CD4-positive, alpha-beta T cell treated with Interleukin-15 for 1 hour (primary cell): ENCODE results near the gene GRIN1.

Experiments used
- DNase-seq: peaks from one replicate; pipeline ENCODE4 v3.0.0-alpha.2; 2020

The GRIN1 gene

GRCh38 chr9:137148661-137149060, 9.7 kb downstream of the GRIN1 start:
- DNase-seq: no peak

DNA sequence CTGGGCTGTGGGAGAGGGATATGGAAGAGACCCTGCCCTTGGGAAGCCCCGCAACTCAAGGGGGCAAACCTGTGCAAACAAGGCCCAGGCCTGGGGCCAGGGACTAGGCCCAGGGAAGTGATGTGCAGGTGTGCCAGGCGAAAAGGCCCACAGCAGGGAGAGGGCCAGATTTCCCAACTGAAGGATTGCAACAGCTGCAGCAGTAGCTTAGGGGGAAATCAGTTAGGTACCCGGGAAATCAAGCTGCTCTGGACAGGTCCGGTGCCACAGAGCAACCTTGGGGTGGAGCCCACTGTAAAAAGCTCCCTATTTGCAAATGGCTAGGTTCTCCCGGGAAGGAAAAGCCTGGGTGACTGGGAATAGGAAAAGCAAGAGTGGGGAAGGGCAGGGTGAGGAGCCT, 10.4 kb downstream of the GRIN1 start:
- DNase-seq: no peak

- no peak for DNase-seq
These were observed 11.1 kb downstream of the GRIN1 start for GRCh38 chr9:137149942-137150616.

- peak; percentile 49 for DNase-seq
These were observed 11.9 kb downstream of the GRIN1 start for GRCh38 chr9:137150617-137151457.

GRCh38 chr9:137152844-137153405, 14.0 kb downstream of the GRIN1 start:
- no peak for DNase-seq

GRCh38 chr9:137156567-137157375, 17.8 kb downstream of the GRIN1 start:
- DNase-seq: peak; percentile 47

DNA sequence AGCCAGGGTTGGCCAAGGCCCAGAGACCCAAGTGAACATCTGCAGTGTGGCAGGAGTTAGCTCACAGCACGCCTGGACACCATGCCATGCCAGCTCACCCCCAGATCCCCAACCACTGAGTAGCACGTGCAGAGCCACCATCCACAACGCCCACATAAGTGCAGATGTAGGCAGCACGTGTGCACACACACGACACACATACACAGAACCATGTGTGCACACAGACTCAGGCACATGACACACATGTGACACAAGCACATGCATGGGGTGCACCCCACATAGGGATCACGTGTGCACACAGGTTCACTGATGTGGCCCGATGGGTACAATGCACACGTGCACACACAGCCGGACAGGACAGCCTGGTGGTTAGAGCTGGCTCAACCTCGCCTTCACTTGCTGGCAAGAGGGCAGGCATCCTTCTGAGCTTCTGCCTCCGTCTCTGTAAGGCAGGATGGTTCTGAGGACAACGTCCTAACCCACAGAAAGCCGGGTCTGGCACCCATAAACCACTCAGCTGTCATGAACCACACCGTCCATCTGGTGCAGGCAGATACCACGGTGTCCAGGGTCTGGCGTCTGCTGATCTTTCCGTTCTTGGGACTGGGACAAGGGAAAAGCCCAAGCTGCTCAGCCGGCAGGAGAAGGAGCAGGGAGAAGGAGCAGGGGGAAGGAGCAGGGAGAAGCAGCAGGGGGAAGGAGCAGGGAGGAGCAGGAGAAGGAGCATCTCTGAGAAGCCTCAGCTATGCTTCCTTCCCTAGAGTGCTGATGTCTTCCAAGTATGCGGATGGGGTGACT, 18.9 kb downstream of the GRIN1 start:
- no peak for DNase-seq

- DNase-seq: no peak
These were observed 19.7 kb downstream of the GRIN1 start for GRCh38 chr9:137158625-137159024.

GRCh38 chr9:137159105-137160053, 20.4 kb downstream of the GRIN1 start:
- DNase-seq: no peak

DNA sequence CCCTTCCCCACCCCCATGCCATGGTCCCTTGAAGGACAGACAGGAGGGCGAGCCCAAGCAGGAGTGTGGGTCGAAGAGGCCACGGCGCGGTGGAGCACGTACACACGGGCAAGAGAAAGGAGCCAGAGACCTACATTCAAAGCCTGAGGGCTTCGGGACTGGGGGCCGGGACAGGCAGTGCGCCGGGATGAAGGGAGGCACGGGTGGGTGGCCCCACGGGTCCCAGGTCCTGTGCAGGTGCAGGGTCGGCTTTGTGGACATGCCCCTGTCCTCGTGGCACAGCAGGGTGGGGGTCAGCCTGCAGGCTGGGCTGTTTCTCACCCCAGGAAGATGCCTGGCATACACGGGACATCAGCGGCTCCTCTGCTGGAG, 21.1 kb downstream of the GRIN1 start:
- DNase-seq: no peak

DNA sequence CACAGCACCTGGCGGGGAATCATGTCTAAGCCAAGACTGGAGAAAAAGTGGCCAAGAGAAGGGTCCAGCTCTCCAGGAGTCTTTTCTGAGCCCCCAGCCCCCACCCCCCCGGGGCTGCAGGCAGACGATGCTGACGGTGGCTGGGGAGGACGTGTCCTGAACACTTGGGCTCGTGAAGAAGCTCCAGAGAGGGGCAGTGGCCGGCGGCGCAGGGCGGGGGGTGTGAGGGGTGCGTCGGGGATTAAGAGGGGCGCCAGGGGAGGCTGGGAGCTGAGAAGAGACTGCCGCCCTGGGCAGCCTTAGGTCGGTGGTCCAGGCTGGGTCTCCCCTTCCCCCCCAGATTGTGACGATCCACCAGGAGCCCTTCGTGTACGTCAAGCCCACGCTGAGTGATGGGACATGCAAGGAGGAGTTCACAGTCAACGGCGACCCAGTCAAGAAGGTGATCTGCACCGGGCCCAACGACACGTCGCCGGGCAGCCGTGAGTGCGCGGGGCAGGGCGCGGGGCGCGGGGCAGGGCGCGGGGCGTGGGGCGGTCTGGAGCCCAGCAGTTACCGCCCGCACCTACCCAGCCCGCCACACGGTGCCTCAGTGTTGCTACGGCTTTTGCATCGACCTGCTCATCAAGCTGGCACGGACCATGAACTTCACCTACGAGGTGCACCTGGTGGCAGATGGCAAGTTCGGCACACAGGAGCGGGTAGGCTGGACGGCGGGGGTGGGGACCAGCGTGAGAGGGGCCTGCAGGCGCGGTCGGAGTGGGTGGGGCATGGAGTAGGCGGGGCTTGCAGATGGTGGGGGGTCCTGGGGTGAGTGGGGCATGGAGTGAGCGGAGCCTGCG, 22.0 kb downstream of the GRIN1 start:
- no peak for DNase-seq

DNA sequence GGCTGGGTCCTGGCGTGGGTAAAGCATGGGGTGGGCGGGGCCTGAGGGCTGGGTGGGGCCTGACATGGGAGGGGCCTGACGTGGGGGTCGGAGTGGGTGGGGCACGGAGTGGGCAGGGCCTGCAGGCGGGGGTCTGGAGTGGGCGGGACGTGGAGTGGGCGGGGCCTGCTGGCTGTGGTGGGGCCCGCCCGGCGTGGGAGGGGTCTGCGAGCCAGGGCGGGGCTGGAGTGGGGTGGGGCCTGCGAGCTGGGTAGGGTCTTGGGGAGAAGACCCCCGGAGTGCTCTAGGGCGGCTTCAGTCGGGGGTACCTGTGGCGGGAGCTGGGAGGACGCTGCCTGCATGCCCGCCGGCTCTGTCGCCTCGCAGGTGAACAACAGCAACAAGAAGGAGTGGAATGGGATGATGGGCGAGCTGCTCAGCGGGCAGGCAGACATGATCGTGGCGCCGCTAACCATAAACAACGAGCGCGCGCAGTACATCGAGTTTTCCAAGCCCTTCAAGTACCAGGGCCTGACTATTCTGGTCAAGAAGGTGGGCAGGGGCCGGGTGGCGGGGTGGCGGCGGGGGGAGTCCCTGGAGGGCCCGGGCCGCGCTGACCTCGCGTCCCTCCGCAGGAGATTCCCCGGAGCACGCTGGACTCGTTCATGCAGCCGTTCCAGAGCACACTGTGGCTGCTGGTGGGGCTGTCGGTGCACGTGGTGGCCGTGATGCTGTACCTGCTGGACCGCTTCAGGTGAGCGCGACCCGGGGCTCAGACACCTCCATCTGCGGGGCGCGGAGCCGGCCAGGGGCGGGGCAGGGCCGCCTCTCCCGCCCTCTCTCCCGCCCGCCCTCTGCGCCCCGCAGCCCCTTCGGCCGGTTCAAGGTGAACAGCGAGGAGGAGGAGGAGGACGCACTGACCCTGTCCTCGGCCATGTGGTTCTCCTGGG, 22.9 kb downstream of the GRIN1 start:
- DNase-seq: no peak

DNA sequence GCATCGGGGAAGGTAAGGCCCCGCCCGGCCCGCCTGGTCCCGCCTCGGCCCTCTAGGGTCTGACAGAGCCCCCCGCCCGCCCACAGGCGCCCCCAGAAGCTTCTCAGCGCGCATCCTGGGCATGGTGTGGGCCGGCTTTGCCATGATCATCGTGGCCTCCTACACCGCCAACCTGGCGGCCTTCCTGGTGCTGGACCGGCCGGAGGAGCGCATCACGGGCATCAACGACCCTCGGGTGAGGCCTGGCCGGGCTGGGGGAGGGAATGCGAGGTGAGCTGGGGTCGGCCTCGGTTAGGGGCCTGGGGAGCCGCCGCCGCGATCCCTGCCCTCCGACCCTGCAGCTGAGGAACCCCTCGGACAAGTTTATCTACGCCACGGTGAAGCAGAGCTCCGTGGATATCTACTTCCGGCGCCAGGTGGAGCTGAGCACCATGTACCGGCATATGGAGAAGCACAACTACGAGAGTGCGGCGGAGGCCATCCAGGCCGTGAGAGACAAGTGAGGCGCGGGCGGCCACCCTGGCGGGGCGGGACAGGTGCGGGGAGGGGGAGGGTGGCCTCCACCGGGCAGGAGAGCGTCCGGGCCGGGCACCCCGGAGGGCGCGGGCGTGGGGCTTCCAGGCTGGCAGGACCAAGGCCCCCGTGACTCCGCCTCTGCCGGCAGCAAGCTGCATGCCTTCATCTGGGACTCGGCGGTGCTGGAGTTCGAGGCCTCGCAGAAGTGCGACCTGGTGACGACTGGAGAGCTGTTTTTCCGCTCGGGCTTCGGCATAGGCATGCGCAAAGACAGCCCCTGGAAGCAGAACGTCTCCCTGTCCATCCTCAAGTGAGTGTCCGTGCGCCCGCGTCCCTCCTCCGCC, 23.8 kb downstream of the GRIN1 start:
- DNase-seq: no peak

GRCh38 chr9:137163365-137163715, 24.4 kb downstream of the GRIN1 start:
- no peak for DNase-seq

DNA sequence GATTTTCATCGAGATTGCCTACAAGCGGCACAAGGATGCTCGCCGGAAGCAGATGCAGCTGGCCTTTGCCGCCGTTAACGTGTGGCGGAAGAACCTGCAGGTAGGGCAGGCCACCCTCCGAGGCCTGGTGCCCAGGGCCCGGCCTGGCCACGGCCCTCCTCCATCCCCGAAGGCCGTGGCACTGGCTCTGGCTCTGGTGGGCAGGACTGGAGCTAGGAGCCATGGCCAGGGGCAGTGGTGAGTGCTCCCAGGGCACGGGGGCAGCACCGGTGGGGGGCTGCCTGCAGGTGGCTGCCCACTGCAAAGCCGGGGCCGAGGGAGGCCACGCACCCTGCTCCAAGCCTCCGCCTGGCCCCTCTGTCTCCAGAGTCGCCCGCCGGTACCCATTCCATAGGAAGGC, 24.9 kb downstream of the GRIN1 start:
- no peak for DNase-seq

DNA sequence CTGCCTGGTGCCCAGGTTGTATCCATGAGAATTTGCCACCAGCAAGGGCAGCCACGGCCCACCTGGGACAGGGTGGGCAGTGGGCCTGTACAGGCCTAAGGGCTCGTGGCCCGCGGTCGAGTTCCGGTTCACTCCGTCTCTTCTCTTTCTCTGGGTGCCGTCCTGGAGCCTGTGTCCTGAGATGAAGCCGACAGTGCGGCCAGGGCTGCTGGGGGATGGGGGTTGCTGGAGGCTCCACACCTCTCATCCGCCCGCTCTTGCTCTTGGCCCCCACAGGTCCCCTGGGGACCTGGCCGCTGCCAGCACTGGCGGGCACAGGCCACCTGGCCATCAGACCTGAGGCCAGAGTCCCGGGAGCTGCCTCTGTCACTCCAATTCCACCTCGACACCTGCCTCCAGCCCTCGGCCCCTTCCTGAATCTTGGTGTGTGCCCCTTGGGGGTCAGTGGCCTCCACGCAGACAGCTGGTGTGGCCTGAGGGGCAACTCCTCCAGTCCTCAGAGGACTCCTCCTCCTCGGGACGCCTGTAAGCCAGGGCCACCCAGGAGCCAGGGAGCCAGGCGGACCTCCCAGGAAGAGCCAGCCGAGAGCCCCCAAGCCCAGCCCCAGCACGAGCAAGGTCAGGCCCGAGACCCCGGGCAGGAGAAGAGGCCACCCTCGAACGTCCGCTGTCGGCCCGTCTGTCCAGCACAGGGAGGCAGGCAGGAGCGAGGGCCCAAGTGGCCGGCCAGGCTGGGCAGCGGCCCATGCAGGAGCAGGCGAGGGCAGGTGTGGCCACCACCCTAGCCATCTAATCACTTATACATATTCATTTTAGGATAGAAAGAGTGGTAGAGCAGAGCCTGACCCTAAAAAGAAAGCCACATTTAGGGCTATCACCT, 25.7 kb downstream of the GRIN1 start:
- DNase-seq: no peak

DNA sequence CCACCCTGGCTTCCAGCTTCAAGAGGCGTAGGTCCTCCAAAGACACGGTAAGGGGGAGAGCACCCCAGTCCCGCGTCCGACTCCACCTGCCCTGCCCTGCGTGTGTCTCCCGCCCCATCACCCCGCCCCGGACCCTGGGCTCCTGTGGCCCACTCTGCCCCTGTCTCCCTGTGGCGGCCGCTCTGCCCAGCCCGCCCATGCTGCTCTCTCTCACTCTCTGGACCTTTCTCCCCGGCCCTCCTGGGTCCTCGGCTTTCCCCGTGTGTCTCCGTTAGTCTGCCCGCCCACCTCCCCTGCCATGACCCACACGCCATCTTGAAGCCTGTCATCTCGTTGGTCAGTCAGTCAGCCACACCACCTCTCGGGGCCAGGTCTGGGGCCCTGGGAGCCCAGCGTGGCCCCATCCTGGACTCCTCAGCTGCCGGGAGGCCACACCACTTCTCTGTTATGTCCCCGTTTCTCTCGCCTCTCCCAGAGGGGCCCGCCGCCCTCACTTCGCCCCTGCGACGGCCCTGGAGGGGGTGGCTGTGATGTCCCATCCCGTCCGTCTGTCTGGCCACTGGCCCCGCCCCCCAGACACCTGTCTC, 26.4 kb downstream of the GRIN1 start:
- no peak for DNase-seq
